ENCODE measurements around the gene BAZ2B.

DNA sequence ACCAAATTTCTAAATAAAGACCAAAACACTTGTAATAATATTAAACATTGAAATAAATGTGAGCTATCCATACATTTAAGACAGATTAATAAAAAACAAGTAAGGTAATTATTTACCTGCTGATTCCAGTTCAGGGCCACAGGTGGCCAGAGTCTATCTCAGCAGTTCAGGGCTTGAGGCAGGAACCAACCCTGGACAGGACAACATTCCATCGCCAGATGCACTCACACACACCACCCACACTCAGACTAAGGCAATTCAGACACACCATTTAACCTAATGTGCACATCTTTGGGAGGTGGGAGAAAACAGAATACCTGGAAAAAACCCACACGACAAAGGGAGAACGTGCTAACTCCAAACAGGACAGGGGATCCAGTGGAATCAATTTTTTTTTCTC, 315.8 kb downstream of the BAZ2B start:
- no peak for TF ChIP-seq EZH2 (IDR thresholded peaks at IDR 0.05)
- no peak for TF ChIP-seq POLR2AphosphoS5 (IDR thresholded peaks at IDR 0.05; ENCODE audit: borderline replicate concordance, low read depth, low read length)

Measured in SK-N-MC (cell line).